Fibroblast of peridontal ligament (primary cell): ENCODE data around the gene HRH4.

Experiments
- DNase-seq: peaks from one replicate; pipeline ENCODE4 v3.0.0-alpha.2; 2010; ENCODE audit errors: extremely low read depth

The HRH4 gene, protein sequence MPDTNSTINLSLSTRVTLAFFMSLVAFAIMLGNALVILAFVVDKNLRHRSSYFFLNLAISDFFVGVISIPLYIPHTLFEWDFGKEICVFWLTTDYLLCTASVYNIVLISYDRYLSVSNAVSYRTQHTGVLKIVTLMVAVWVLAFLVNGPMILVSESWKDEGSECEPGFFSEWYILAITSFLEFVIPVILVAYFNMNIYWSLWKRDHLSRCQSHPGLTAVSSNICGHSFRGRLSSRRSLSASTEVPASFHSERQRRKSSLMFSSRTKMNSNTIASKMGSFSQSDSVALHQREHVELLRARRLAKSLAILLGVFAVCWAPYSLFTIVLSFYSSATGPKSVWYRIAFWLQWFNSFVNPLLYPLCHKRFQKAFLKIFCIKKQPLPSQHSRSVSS

DNA sequence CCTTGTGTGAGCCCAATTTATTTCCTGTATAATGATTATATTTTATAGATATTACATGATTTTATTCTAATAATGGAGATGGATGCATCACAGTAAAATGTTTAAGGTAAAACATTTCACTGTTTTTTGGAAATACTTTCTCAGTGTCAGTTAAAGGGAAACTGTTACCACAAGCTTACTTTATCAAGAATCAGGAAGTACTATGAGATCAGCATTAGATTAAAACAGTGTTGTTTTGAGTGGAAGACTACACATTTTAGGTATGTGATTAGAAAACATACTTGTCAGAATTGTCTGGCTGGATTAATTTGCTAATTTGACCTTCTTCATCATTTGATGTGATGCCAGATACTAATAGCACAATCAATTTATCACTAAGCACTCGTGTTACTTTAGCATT lies at the start of gene HRH4:
HRH4 (plus strand) TSS at position 250 of the 400 bp plus-strand sequence; CDS start at position 342, 92 bp downstream.
- no peak for DNase-seq

DNA sequence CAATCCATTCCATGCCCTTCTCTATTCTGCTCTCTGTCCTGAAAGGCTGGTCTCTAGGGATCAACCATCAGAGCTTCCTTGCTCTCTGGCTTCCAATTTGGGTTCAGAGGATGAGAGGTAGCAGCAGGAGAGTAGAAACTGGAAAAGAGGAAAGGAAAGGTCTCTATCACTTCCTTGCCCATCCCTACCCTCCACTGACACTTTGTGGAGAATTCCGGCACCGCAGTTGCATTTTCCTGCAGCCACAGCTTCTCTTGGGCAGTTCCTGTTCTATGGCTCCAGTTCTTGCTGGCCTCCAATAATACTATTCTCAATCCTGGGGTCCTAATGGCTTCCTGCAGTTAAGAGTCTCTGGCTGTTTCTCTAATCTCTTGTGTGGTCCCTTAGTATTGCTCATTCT lies 47.3 kb upstream of the HRH4 start:
- DNase-seq, result peak; percentile 27

DNA sequence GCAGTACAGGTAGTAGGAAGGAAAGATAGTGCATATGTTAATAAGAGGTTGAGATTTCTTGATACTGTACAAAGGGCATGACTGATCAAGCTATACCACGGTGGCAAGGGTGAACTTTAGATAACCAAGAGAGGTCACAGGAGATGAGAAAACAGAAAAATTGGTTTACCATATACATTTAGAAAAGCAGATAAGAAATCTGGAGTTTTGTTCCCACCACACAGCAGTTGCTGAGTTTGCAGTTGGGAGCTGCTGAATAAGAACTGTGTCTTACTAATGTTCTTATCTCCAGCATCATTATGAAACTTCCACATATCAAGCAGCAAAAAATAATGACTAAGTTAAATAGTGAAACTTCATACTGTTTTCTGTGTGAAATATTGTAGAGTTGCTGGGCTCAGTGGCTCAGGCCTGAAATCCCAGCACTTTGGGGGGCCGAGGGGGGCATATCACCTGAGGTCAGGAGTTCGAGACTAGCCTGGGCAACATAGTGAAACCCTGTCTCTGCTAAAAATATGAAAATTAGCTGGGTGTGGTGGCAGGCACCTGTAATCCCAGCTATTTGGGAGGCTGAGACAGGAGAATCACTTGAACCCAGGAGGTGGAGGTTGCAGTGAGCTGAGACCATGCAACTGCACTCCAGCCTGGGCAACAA lies 46.0 kb upstream of the HRH4 start:
- DNase-seq, result no peak

DNA sequence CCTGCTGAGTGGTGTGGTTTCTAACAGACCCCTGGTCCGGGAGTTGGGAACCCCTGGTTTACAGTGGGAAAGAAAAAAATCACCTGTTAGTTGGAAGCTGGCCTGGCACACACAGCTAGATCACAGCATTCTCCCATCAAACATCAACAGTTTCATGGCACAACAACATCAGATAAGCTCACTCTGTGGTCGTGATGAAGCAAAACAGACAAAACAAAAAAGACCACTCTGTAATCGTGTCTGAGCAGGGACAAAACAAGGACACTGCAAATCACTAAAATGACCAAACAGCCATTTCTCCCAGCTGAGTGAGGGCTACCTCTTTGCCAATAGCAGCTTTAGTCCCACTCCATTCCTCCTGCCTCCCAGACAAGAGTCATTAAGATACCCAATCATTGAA lies 43.0 kb upstream of the HRH4 start:
- no peak for DNase-seq

DNA sequence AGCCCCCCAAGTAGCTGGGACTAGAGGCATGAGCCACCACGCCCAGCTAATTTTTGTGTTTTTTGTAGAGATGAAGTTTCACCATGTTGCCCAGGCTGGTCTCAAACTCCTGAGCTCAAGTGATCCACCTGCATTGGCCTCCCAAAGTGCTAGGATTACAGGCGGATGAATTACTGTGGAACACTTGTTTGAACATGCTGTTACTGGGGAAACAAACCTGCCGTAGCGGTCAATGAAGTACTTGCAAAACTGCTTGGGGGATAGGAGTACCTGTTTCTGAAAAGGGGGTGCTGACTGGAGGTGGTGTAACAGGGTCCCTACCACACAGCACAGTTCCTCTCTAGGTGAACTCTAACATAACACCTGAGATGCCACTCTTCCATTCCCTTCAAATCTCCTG lies 39.9 kb upstream of the HRH4 start:
- DNase-seq, result no peak

DNA sequence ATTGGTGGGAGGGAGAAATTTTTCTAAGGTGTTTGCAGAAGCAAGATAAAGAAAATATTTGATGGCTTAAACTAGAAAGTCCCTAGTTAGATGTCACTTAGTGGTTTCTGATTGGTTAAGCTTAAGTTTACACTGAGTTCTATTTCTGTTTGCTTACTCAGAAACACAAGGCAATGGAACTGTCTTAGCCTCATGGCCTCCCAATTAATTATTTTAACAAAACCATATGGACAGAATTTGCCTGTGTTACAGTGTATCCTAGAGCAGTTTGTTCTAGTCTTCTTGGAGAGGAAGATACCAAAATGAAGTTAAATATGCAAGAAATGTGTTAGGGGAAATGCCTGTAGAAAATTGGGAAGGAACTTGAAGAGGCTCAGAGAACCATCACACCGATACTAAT lies 38.6 kb upstream of the HRH4 start:
- peak; percentile 16 for DNase-seq

DNA sequence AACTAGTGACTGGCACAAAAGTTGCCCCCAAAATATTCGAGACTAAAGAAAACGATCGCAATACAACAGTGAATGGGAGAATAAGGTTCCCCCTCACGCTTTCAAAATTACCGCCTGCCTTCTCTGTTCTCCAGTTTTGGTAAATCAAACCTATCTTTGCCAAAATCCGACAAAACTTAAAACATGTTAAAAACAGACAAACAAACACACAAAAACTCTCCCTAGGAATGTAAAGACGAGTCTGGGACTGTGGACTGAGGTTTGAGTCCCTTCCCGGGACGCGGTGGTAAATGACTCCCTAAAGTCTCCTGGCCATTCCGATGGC lies 34.4 kb upstream of the HRH4 start:
- no peak for DNase-seq

DNA sequence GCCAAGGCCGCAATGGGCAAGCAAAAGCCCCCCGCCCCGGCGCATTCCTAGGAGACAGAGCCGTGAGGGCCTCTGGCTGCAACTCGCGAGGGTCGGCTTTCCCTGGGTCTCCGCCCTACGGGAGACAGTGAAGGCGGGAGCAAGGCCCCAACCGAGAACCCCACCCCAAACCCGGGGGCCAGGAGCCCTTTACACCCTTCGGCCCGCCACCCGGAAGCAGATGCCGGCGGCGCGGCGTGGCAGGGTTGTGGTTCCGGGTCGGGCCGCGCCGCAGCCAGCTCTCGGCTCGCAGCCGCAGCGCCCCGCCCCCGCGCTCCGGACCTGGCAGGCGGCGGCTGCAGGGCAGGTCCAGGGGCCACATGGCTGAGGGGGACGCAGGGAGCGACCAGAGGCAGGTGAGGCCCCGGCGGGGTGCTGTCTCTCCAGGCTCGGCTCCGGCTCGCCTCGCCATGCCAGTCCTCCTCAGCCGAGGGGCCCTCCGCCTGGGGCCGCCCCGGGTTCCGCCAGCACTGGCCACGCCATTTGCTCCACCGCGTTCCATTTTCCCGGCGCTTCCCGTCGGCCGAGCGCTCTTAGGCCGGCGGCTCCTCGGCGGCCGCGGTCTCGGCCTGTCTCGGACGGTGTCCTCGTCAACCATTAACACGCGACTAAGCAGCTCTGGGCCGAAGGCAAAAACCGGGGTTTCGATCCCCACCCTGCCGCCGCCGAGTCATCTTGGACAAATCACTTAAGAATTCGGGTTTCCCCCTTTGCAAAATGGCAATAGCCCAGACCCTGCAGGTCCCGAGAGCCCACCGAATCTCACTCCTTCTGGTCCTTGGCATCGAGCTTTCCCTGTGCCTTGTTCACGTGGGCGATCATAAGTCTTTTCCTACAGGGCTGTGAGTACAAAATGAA lies 33.8 kb upstream of the HRH4 start, which contains the start of gene IMPACT:
IMPACT (plus strand) TSS at position 273 of the 897 bp plus-strand sequence; CDS start at position 360, 87 bp downstream.
- peak; percentile 63 for DNase-seq

DNA sequence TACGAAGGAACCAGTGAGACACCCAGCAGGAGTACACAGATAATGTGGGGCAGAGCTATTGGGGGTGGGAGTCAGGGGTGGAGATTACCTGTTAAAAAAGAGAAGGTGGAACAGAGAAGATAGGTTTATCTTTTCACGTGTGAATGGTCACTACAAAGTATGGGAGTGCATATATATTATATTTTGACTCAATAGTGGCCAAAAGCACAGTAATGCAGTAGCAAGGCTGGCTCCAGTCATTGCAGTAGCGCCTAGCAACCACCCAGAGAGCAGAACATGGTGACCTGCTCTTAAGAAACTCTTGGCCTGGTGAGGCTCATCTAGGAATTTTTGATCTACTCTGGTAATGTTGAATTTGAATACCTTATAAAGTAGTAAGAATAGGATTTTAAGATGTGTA lies 33.0 kb upstream of the HRH4 start:
- DNase-seq, result peak; percentile 13

DNA sequence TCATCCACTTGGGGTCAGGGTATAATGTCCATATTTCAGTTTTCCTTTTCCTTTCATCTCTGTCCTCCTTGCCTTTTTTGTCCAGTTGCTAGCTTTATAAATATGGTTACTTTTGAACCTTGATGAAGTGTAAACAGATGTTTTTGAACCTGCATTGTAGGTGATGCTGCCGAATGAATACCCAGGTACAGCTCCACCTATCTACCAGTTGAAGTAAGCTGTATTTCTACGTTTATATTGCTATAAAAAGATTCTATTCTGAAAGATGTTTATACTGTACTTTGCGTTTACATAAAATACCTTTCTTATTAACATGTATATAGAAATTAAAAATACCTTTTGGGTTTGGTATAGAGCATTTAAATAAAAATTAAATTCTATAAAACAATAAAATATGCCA lies 31.7 kb upstream of the HRH4 start:
- DNase-seq, result no peak

DNA sequence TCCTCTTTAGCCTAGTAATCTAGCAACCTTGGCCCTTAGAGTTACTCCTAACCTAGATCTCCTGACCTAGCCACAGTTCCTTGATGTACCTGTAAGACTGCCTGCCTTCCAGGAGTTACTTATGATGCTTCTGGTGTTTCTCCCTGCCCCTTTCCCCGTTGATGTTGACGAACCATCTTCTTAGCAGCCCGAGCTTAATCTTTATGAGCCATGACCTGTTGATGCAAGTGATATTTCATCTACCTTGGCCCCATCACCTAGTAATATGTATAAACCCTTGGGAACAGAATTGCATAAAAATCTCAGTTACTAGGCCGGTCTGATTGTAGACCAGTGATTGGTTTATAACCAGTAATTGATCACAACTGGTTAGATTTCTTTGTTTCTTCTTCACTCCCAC lies 31.2 kb upstream of the HRH4 start:
- no peak for DNase-seq

DNA sequence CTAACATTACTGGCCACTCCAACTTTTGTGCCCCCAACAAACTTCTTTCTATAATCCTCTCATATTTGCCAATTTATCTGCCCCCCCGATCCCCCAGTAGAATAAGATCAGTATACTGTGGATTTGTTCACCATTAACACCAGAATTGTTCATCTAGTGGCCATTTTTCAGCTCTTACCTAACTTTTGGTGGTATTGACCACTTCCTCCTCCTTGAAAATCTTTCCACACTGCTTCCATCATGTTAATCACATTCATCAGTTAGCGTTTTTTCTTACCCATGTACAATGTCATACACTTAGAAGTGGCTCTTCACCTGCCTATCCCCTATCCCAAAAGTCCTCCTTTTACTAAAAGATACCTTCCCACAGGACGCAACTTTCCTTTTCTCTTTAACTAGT lies 27.8 kb upstream of the HRH4 start:
- DNase-seq, result no peak

DNA sequence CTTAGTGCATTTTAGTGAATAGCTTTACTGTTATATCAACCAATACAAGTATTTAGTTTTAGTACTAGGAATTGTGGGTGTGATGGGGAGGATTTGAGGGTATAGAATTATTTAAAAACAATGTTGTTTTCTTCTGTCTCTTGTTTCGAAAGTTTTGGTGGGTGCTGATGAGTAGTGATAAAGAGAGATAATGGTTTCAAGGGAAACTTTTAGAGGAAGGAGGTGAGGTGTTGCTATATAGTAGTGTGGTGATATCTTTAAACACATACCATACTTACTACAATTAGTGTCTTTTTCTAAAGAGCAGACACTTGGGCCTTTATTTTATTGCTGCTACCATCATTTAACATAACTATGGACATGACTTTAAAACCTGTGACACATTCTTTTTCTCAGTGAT lies 23.5 kb upstream of the HRH4 start:
- DNase-seq, result no peak

DNA sequence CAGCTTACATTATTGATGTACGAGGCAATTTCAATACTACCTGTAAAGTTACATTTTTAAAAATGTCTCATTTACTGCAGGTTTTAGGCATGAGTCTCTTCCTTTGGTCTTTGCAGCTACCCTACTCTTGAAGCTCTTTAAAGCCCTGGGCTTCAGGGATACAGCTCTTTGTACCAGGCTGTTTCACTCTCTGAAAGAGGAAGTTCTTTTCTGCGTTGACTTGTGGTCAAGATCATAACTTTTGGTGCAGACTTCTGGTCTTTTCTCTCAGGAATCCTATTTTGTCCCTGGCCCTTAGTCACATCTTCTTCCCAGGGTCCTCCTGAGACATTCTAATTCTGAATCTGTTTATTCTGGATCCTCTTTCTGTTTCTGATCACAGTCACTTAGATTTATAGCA lies 16.6 kb upstream of the HRH4 start:
- DNase-seq, result no peak

DNA sequence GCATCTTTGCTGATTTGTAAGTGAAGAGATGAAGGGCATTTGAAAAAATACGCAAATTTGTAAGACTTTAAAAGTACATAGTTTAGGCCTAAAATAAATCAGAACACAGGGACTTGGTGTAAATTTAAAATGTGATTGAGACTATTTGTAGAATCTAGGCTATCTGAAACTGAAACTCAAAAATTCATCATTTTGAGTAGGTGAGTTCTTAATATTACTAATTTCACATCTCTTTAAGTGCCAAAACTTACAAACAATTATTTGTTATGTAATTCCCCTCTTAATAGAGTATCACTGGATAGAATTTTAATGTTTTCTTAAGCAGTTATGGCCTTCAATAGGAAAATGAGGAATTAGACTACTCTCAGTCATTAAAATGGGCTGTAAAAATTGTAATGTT lies 14.0 kb upstream of the HRH4 start:
- DNase-seq, result no peak

DNA sequence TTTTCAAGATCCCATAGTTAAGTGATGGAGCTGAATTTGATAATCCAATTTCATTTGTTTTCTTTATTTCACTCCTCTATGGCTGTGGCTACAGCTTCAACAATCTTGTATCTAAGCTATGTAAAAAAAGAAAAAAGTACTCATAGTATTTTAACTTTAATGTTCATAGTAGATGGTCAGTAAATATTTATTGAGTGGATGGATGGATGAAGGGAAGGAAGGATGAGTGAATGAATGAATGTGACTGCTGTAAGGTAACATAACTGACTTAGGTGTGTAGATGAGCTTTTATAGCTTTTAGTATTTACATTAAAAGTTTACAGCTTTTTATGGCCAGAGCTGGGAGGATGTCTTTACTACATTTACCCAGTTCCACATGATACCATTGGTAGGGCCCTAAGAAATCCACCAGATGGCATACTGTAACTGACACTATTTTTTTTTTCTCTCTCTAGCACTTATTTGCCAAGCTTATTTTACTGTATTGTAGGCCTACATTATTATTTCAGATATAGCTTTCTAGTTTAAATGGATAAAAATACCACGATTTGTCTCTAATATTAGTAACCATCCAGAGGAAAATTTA lies 13.4 kb upstream of the HRH4 start:
- DNase-seq, result peak; percentile 18

DNA sequence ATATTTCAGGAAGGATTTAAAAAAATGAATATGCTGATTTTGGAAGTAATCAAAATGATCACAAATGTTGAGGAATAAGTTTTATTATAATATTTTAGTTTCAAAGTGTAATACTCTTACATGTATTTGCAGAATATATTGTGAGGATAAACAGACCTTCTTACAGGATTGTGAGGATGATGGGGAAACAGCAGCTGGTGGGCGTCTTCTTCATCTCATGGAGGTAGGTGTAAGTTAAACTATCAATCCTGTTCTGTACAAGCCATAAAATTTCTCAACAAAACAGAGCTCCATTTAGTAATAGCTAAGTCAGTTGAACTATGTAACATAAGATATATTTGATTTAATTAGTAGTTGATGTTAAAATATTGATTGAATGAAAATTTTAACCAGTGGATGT lies 12.5 kb upstream of the HRH4 start:
- no peak for DNase-seq

DNA sequence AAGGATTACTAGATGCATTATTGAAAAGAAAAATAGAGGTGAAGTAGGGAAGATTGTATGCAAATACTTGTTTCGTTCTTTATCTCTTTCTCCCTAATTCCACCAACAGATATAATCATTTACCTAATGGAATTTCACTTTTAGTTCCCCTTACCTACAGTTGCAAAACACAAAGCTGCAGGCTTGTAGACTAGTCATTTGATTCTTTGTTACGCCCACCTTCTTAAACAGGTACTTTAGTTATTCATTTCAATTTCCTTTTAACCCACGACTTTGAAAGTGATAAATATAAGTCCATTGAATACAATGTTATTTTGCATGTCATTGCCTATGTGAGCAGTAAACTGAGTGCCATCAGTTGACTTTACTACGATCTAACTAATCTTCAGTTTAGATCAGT lies 3.9 kb upstream of the HRH4 start:
- no peak for DNase-seq

DNA sequence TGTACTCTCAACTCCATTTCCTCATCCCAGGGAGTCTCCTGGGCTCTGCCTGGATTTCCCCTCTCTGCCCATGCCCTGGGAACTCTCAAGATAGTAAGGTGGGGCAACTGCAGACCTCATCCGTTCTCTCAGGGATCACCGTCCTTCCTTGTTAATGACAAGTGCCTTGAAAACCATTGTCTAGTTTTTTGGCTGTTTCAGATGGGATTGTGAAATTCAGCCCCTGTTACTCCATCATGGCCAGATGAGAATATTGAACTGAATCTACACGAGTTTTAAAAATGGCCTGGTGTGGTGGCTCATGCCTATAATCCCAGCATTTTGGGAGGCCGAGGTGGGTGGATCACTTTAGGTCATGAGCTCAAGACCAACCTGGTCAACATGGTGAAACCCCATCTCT lies 665 bp upstream of the HRH4 start:
- DNase-seq, result no peak

DNA sequence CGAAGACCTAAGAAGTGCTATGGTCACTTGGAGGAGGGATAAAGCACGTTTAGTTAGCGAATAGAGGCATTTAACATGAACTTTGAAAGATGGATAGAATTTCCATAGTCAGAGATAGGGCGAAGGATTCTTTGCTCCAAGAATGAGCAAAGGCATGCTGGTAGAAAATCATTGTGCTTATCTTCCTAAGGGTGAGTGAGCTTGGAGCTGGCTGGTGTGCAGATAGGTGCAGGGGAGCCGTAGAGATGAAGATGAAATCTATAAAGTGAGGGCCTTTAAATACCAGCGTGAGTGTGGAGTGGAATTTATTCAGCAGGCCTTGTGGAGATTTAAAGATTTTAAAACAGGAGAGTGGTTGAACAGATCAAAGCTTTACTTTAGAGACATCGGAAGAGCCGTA lies 1.6 kb downstream of the HRH4 start:
- no peak for DNase-seq

DNA sequence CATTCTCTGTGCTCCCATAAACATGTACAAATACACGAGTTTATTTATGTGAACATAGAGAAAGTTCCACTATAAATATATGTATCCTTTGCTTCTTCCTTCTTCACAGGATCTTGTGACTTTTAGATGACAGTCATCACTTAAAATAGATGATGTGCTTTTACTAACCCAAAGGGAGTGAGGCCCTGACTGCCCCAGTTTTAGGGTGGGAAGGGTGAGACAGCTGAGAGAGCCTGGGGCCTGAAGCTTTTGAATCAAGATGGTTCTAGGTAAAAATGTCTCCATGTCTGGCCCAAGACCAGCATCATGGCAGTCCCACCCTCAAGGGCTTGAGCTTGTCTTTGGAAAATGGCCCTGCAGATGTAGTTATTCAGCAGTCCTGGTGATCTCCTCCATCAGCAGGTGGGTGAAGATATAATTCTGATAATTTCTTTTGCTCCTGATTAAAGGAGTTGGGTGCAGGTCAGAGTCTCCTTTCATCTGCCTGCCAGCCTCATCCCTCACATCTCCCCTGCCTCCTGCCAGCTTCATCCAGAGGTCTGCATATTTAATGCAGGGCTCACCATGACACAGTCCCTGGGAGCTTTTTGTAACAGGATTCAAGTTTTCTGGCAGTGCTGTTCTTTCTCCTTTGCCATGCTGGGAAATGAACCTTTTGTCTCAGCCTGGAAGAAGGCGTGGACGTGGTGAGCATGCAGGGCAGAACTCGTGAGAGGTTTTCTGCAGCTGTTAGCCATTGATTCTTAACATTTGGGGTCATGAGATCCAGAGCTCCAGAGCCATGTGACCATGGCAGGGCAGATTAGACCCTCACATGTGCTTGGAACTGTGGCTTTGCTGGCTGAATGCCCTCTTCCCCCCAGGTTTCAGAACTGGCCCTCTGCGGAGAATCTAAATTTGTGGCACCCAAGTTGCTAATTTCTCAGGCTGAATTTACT lies 2.7 kb downstream of the HRH4 start:
- no peak for DNase-seq
